ENCODE data around the gene GRIA3. TPM values are rescaled to one million over a fixed set of nuclear protein-coding genes. Genes with fewer than 3 reads are reported as not detected.

GRIA3 gene
- polyA plus RNA-seq, 1 experiment: 27.7 TPM

DNA sequence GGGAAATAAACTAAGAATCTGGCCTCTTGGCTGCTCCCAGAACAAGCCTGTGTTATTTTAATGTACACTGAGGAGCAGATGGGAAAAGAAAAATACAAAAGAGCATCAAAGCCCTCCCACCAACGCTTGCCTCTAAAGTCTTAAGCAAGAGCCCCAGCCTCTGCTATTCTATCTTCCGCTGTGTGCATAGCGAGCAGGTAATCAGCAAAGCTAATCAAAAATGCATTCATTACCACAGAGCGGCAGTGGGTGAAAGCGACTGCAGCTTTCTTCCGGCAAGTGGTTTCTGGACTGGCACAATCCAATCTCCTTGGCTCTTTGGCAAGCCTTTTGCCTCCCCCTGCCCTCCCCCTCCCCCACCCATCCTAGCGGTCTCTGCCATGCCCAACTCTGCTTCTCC, 13.5 kb upstream of the GRIA3 start:
- ChIA-PET POLR2A (no interaction called here), CTCF (no interaction called here)
- H3K27me3 ChIP-seq (ENCODE audit: control insufficient read depth, insufficient read depth, low read length): no peaks in the 10 kb centered on the region
- H3K4me3 ChIP-seq (ENCODE audit: low read depth, low read length): no peak overlapping the region
- H3K36me3 ChIP-seq (ENCODE audit: control insufficient read depth, insufficient read depth, low read length): no peaks in the 10 kb centered on the region
- TF ChIP-seq, protein P1, sequence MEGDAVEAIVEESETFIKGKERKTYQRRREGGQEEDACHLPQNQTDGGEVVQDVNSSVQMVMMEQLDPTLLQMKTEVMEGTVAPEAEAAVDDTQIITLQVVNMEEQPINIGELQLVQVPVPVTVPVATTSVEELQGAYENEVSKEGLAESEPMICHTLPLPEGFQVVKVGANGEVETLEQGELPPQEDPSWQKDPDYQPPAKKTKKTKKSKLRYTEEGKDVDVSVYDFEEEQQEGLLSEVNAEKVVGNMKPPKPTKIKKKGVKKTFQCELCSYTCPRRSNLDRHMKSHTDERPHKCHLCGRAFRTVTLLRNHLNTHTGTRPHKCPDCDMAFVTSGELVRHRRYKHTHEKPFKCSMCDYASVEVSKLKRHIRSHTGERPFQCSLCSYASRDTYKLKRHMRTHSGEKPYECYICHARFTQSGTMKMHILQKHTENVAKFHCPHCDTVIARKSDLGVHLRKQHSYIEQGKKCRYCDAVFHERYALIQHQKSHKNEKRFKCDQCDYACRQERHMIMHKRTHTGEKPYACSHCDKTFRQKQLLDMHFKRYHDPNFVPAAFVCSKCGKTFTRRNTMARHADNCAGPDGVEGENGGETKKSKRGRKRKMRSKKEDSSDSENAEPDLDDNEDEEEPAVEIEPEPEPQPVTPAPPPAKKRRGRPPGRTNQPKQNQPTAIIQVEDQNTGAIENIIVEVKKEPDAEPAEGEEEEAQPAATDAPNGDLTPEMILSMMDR (IDR thresholded peaks at IDR 0.05; ENCODE audit: insufficient read depth, low read depth, low read length): no peak
- no peak for DNase-seq (ENCODE audit: low read depth)

DNA sequence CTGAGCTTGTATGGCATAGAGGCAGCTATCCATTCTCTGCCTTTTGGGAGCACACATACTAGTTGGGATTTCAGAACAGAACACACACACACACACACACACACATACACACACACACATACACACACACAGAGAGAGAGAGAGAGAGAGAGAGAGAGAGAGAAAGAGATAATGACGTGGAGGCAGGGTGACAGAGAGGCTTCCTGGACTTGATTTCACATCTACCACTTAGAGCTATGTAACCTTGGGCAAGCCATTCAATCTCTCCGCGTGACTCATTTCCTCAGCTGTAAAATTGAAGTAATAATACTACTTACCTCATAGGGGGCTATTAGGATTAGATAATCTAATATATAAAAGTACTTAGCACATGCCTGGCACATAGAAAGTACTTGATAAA, 12.3 kb upstream of the GRIA3 start:
- ChIA-PET CTCF (no interaction called here), POLR2A (interaction anchor here (0.6 kb wide), 1 partner anchor 15 kb away, joined by 10 read pairs; no protein-coding TSS in a partner anchor)
- TF ChIP-seq, protein P1 (IDR thresholded peaks at IDR 0.05; ENCODE audit: insufficient read depth, low read depth, low read length): no peak
- Histone ChIP-seq H3K36me3 (ENCODE audit: control insufficient read depth, insufficient read depth, low read length) (no peaks in the 10 kb centered on the region), H3K27me3 (ENCODE audit: control insufficient read depth, insufficient read depth, low read length) (no peaks in the 10 kb centered on the region), H3K4me3 (ENCODE audit: low read depth, low read length) (no peak overlapping the region)
- no peak for DNase-seq (ENCODE audit: low read depth)

DNA sequence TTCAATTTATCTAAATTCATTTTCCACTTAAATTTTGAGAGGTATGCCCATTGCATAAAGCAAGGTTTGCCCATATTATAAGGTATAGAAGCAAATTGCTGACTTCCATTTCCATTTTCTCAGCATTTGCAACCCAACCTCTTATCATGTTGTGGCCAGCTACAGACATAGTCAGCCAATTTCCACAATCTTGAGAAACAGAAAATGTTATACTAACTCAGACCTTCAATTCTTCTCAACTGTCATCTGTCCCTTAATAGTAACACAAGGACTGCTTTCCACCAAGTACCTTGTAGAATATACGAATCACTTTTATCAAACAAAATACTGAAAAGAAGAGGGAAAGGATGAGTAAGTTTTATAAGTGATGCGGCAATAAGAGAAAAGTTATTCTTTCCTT, 11.2 kb upstream of the GRIA3 start:
- H3K27me3 ChIP-seq (ENCODE audit: control insufficient read depth, insufficient read depth, low read length): no peaks in the 10 kb centered on the region
- no peak for DNase-seq (ENCODE audit: low read depth)
- TF ChIP-seq, protein P1 (IDR thresholded peaks at IDR 0.05; ENCODE audit: insufficient read depth, low read depth, low read length): no peak
- H3K36me3 ChIP-seq (ENCODE audit: control insufficient read depth, insufficient read depth, low read length): no peaks in the 10 kb centered on the region
- CTCF ChIA-PET: no interaction called here
- POLR2A ChIA-PET: no interaction called here
- no peak overlapping the region for H3K4me3 ChIP-seq (ENCODE audit: low read depth, low read length)

DNA sequence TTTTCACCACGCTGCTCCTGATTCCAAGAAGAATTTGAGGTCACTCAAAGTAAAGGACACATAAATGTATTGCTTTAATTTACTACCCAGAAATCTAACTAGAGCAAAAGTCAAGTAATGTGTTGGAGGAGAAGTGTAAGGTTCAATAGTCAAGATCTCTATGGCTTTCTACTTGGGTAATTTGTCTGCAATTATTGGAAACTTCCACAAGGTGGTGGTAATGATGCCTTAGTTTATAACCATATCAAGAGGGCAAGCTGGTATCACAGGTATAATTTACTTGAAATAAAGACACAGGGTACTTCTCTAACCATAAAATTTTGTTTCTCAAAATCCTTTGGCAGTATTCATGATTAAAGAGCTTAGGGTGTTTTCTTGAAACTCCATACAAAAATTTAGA, 10.2 kb upstream of the GRIA3 start:
- ChIA-PET POLR2A (no interaction called here), CTCF (interaction anchor here (0.6 to 0.7 kb wide), 2 partner anchors 9 to 407 kb away, joined by 3 read pairs; no protein-coding TSS in a partner anchor)
- no peaks in the 10 kb centered on the region for H3K36me3 ChIP-seq (ENCODE audit: control insufficient read depth, insufficient read depth, low read length)
- no peaks in the 10 kb centered on the region for H3K27me3 ChIP-seq (ENCODE audit: control insufficient read depth, insufficient read depth, low read length)
- no peak for DNase-seq (ENCODE audit: low read depth)
- TF ChIP-seq, protein P1 (IDR thresholded peaks at IDR 0.05; ENCODE audit: insufficient read depth, low read depth, low read length): peak; percentile 24; the same call in 1 of the 2 replicates
- no peak overlapping the region for H3K4me3 ChIP-seq (ENCODE audit: low read depth, low read length)

DNA sequence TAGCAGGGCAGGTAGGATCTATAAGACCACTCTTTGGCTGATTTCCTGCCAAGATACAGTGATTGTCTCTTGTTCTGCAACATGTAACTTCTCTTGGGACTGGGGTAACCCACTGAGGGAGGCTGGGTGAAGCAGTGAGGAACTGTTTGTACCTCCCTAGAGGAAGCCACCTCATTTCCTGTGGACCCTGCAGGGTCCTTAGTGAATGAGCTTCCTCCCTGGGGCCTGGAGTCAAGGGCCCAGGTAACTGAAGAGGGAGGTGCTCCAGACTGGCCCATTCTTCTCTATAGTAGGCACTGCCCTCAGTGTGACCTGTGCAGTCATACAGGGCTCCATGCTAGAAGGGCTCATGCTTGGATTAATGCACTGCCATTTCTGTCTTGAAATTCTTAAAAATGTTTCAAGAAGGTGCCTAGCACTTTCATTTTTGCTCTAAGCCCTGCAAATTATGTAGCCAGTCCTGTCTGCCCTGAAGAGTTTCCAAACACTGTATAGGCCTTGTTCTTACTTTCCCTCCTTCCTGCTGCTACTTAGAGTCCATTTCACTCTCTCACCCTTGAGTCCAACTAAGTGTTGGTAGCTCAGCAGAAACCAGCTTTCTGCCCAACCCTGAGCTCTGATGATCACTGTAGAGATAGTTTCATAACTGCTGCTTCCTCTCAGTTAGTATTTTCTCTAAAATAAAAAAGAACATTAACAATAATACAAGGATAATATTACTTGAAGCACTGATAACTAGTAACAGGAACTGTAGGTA, 8.5 kb upstream of the GRIA3 start:
- TF ChIP-seq, protein P1 (IDR thresholded peaks at IDR 0.05; ENCODE audit: insufficient read depth, low read depth, low read length): no peak
- Histone ChIP-seq H3K4me3 (ENCODE audit: low read depth, low read length) (no peak overlapping the region), H3K27me3 (ENCODE audit: control insufficient read depth, insufficient read depth, low read length) (no peaks in the 10 kb centered on the region), H3K36me3 (ENCODE audit: control insufficient read depth, insufficient read depth, low read length) (no peaks in the 10 kb centered on the region)
- DNase-seq (ENCODE audit: low read depth): no peak
- POLR2A ChIA-PET: no interaction called here
- CTCF ChIA-PET: interaction anchor here (0.6 kb wide), 2 partner anchors 8 to 52 kb away, joined by 3 read pairs; partner anchors contain the start of gene GRIA3

Measured in BJ (cell line).